ENCODE data around the gene PNO1.

GRCh38 chr2:68172521-68172920 lies 14.8 kb downstream of the PNO1 start:
- TF ChIP-seq, protein P1, sequence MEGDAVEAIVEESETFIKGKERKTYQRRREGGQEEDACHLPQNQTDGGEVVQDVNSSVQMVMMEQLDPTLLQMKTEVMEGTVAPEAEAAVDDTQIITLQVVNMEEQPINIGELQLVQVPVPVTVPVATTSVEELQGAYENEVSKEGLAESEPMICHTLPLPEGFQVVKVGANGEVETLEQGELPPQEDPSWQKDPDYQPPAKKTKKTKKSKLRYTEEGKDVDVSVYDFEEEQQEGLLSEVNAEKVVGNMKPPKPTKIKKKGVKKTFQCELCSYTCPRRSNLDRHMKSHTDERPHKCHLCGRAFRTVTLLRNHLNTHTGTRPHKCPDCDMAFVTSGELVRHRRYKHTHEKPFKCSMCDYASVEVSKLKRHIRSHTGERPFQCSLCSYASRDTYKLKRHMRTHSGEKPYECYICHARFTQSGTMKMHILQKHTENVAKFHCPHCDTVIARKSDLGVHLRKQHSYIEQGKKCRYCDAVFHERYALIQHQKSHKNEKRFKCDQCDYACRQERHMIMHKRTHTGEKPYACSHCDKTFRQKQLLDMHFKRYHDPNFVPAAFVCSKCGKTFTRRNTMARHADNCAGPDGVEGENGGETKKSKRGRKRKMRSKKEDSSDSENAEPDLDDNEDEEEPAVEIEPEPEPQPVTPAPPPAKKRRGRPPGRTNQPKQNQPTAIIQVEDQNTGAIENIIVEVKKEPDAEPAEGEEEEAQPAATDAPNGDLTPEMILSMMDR (IDR thresholded peaks at IDR 0.05) = no peak
- no peak for TF ChIP-seq POLR2AphosphoS5 (IDR thresholded peaks at IDR 0.05; ENCODE audit: insufficient read depth in 1 of 2, low read depth in 1 of 2)
- TF ChIP-seq POLR2A (IDR thresholded peaks at IDR 0.05) = no peak
